Heart right ventricle (tissue), 16 donors: ENCODE results near the gene CACNA1E. TPM values are rescaled to one million over a fixed set of nuclear protein-coding genes. Genes with fewer than 3 reads are reported as not detected.
A peak's percentile ranks its signal among the peaks of the same experiment; 100 is the strongest.

ENCODE experiments used
- ATAC-seq, 8 donors: fragments of 200-7000 bp; cut with Tn5 transposase; one replicate each; pipeline ENCODE4 v1.9.1; 2020; ENCODE audit warnings: mild to moderate bottlenecking in 8 of 8, moderate library complexity in 8 of 8, moderate number of reproducible peaks in 1 of 8
- DNase-seq, 2 donors: peaks; one replicate each; pipeline ENCODE4 v3.0.0-alpha.2; 2020
- H3K27ac ChIP-seq, 10 donors: fragments of 200-600 bp; sonication (generic) in 2 of 10; one replicate each; pipeline versions ENCODE4 v1.5.0 to v1.8.0; 2020 to 2022; ENCODE audit warnings: mild to moderate bottlenecking in 3 of 10
- H3K27me3 ChIP-seq, 7 donors: fragments of 200-600 bp; one replicate each; pipeline ENCODE4 v1.8.0; 2021 to 2022; ENCODE audit warnings: mild to moderate bottlenecking in 2 of 7
- H3K36me3 ChIP-seq, 9 donors: fragments of 200-600 bp; sonication (generic) in 1 of 9; one replicate each; pipeline versions ENCODE4 v1.5.0 to v1.8.0; 2020 to 2022; ENCODE audit warnings: mild to moderate bottlenecking in 2 of 9
- H3K4me1 ChIP-seq, 9 donors: fragments of 200-600 bp; sonication (generic) in 1 of 9; one replicate each; pipeline versions ENCODE4 v1.5.0 to v1.8.0; 2020 to 2022; ENCODE audit warnings: mild to moderate bottlenecking in 4 of 9
- H3K4me3 ChIP-seq, 10 donors: fragments of 200-600 bp; sonication (generic) in 2 of 10; one replicate each; pipeline versions ENCODE4 v1.5.0 to v1.8.0; 2020 to 2022; ENCODE audit warnings: mild to moderate bottlenecking in 7 of 10, moderate library complexity in 2 of 10
- H3K9me3 ChIP-seq, 11 donors: fragments of 200-600 bp in 10 of 11; sonication (generic) in 2 of 11; one replicate each; pipeline versions ENCODE4 v1.5.0 to v1.8.0; 2013 to 2022; ENCODE audit warnings: mild to moderate bottlenecking in 2 of 11, control low read depth in 1 of 11, moderate library complexity in 1 of 11
- WGBS, 2 donors: extraction: QIAGEN DNeasy Blood & Tissue Kit; methylation state at CpG; one replicate each; pipeline ENCODE4 v1.1.7; 2013; ENCODE audit warnings: inconsistent platforms in 1 of 2; 5-methylcytosine and 5-hydroxymethylcytosine counted together
- intact Hi-C, 10 donors: fragments of 100-400 bp; cut with DNase I; formaldehyde crosslinking; loops; one replicate each; pipeline versions ENCODE4 v1.11.1 to v1.14.2; 2022
- polyA plus RNA-seq, 2 donors: library from polyadenylated mRNA; stranded (reverse); fragments of 200-250 nt; gene quantifications; one replicate each; pipeline ENCODE4 v1.2.3, GENCODE V29; 2013
- total RNA-seq, 10 donors: library from RNA; stranded (reverse); fragmentation: NEBNext Ultra II Directional in 3 of 10; extraction: Animal tissue kit (Norgen Biotek cat#: 25700) in 3 of 10; gene quantifications; one replicate each; pipeline versions ENCODE4 v1.2.1 to v1.2.4, GENCODE V29; 2021 to 2023
- TF ChIP-seq, protein P1 (sequence below), 9 donors: fragments of 200-600 bp; sonication (generic) in 2 of 9; IDR thresholded peaks; one replicate each; pipeline versions ENCODE4 v1.5.0 to v1.8.0; 2021 to 2022; ENCODE audit warnings: antibody characterized with exemption in 9 of 9, mild to moderate bottlenecking in 5 of 9, moderate library complexity in 1 of 9
- donor health status: Arrhythmogenic right ventricular cardiomyopathy.
- donor health status: ischemic (EF 13 %, LVEDD 7.1; RV severe dilation, severe dysfunction).
- donor health status: healthy with polysubstance abuse.
- donor health status: DM: no; HTN: yes; CAD: no.
- donor health status: DM: no; HTN: no; CAD: no.
- donor health status: ischemic (EF 25% LVEDD 6.9; RV normal size, moderate dysfunction).
- donor health status: ischemic (EF 25% LVEDD 5.7; RV mildly dilated, moderate dysfunction).
- donor health status: healthy.
- donor health status: DM: yes; HTN: yes; CAD: no.
- donor health status: Ischemic cardiomyopathy.
- donor health status: ischemic (EF 35%, LVEDD 5.7; RV mildly dilated, moderate dysfunction).
- donor health status: nonischemic (EF 11% LVEDD 7.7; RV severe dilation, severe dysfunction).
- donor health status: DM: yes; HTN: yes; CAD: no.
- donor health status: PGD.
- donor health status: ischemic (EF 29% LVEDD 5.4; RV normal size, mild dysfunction).
- donor health status: nonischemic (EF 23%, LVEDD 6.1; RV moderate dilation, normal function).

CACNA1E gene
- total and polyA plus RNA-seq, 12 donors, result 0.04 to 21.7 (median 0.71) TPM

DNA sequence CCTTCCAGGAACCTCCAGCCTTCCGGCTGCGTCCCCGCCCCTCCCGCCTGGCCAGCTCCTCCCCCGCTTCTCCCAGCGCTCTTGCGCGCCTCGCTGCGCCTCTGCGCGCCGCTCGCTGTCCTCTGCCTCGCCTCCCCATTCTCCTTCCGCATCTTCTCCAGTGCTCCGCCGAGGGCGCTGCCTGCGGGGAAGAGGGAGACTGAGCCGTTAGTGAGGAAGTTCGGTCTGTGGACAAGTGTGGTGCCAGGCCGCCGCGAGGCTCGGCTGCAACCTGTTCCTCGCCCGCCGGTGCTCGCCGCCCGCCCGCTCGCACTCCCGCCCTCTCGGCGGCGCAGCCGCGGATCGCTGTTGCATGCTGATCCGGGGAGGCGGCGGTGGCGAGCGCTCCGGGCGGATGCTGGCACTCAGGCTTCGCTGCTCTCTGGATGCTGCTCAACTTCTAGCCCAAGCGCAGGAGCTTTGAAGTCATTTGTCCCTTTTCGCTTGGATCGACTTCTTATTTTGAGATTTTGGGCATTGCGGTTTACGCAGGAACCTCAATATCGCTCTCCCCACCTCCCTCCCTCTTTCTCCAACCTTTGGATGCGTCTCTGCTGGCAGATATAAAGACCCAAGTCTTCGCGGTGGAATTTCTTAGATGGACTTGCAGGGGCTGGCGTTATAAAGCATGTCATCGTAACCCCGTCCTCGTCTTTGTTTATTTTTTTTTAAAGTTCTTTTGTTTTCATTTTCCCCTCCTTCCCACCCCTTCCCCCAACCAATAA, 614 bp upstream of the CACNA1E start:
- Histone ChIP-seq H3K27me3 (peaks cover 40 to 99% (median 90%) of the 10 kb centered on the region in 7 donors), H3K27ac (no peak overlapping the region)

DNA sequence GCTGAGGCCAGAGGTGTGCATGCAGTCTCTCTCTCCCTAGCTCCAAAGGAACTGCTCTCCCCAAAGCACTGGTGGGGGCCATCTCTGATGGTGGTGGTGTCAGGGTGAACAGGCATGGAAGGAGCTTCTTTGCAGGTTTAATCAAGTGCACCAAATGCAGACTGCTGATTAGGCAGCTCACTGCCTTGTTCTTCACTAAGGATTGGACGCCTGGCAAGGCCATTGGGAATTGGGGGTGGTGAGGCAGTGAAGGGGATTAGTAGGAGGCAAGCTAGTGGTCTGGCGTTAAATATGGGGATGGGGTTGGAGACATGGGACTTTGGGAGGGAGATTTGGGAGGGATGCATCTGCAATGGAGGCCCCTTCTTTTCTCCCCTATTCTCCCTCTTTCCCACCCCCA, 1.5 kb downstream of the CACNA1E start:
- no peak for ATAC-seq
- Histone ChIP-seq H3K9me3 (no peaks in the 10 kb centered on the region), H3K27me3 (peaks cover 40 to 100% (median 96%) of the 10 kb centered on the region in 7 donors), H3K36me3 (no peaks in the 10 kb centered on the region), H3K4me1 (peaks cover 3 to 19% (median 14%) of the 10 kb centered on the region in 9 donors), H3K27ac (no peak overlapping the region), H3K4me3 (no peak overlapping the region)
- no peak for DNase-seq
- TF ChIP-seq, protein P1, sequence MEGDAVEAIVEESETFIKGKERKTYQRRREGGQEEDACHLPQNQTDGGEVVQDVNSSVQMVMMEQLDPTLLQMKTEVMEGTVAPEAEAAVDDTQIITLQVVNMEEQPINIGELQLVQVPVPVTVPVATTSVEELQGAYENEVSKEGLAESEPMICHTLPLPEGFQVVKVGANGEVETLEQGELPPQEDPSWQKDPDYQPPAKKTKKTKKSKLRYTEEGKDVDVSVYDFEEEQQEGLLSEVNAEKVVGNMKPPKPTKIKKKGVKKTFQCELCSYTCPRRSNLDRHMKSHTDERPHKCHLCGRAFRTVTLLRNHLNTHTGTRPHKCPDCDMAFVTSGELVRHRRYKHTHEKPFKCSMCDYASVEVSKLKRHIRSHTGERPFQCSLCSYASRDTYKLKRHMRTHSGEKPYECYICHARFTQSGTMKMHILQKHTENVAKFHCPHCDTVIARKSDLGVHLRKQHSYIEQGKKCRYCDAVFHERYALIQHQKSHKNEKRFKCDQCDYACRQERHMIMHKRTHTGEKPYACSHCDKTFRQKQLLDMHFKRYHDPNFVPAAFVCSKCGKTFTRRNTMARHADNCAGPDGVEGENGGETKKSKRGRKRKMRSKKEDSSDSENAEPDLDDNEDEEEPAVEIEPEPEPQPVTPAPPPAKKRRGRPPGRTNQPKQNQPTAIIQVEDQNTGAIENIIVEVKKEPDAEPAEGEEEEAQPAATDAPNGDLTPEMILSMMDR (IDR thresholded peaks at IDR 0.05), result no peak
- WGBS, 2 donors, result 47 to 51% methylated on average over 2 of the region's 2 CpGs
- intact Hi-C loops, result loop anchor here in 8 of 10 donors (5.0 to 10.0 kb wide), 7 partner anchors 190 to 590 kb away; partner anchors contain the start of gene ZNF648 (in 1 of the 8)

More for the DNA sequence above, 614 bp upstream of the CACNA1E start:
- TF ChIP-seq, protein P1 (IDR thresholded peaks at IDR 0.05), result no peak
- no peaks in the 10 kb centered on the region for H3K36me3 ChIP-seq
- intact Hi-C loops, result loop anchor here in 8 of 10 donors (5.0 to 10.0 kb wide), 7 partner anchors 192 to 592 kb away; partner anchors contain the start of gene ZNF648 (in 1 of the 8)
- WGBS, 2 donors, result 2 to 3% methylated on average over 61 to 62 of the region's 62 CpGs
- H3K4me1 ChIP-seq, result peaks cover 3 to 19% (median 14%) of the 10 kb centered on the region in 9 donors
- peak overlapping the region in 7 of 10 donors; percentile 5 to 42 (median 21) for H3K4me3 ChIP-seq
- H3K9me3 ChIP-seq, result no peaks in the 10 kb centered on the region
- ATAC-seq, result peak in 2 of 8 donors; percentile 24 to 29
- peak in 1 of 2 donors; percentile 20 for DNase-seq

DNA sequence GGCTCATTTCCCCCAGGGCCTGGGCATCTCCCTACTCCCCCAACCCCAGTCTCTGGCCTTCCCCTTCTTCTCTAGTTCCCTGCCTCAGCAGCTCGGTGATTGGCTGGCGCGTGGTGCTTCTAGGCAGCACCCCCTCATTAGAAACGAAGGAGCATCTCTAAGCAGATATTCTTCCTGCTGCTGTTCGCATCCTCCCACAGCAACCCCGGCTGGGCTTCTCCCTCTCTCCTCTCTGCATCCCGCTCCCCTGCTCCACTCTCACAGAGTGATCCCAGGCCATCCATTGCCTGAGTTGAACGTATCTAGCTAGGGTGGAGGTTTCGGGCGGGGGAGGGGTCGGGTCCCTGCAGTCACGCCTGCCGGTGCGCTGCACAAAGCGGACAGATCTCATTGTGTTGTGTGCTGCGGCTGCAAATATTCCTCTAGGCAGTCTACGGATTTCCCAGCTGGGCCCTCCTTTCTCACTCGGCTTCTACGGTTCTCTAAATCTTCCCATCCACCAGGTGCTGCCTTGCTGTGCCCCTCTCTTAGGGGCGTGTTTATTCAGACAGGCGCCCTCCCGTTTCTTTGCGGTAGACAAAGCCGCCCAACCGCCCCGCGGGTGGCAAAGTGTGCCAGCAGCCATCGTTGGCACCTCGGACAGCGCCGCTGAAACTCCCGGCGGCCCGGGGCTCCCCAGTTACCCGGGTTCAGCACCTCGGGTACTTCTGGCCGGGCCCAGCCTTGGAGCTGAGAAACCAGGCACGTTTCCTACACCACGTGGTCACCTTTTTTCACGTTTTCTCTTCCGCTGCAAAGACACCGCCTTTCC, 2.2 kb downstream of the CACNA1E start:
- Histone ChIP-seq H3K4me3 (no peak overlapping the region), H3K27ac (no peak overlapping the region), H3K36me3 (no peaks in the 10 kb centered on the region), H3K9me3 (no peaks in the 10 kb centered on the region), H3K27me3 (peaks cover 40 to 100% (median 97%) of the 10 kb centered on the region in 7 donors), H3K4me1 (peaks cover 3 to 19% (median 14%) of the 10 kb centered on the region in 9 donors)
- intact Hi-C loops, result loop anchor here in 6 of 10 donors (10.0 kb wide), 5 partner anchors 189 to 589 kb away; partner anchors contain the start of gene ZNF648 (in 1 of the 6)
- TF ChIP-seq, protein P1 (IDR thresholded peaks at IDR 0.05), result no peak
- ATAC-seq, result peak in 4 of 8 donors; percentile 19 to 69 (median 46)
- peak in 1 of 2 donors; percentile 23 for DNase-seq
- 2 to 3% methylated on average over 40 to 42 of the region's 42 CpGs for WGBS, 2 donors

DNA sequence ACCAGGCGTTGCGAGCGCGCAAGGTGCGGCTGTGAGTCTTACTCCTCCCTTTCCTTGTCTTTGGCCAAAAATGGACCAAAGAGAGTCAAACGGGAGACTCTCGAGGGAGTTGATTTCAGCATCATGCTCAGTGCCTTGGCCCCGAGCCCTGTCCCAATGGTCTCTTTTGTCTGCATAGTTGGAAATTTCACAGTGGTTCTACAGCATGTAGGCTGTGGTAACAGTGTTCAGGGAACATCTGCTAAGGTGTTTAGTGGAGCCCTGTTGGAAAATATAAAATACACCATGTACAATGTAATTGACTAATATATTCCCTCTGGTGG, 2.7 kb downstream of the CACNA1E start:
- Histone ChIP-seq H3K27me3 (peaks cover 40 to 99% (median 91%) of the 10 kb centered on the region in 7 donors), H3K36me3 (no peaks in the 10 kb centered on the region), H3K4me1 (peaks cover 3 to 19% (median 14%) of the 10 kb centered on the region in 9 donors), H3K4me3 (no peak overlapping the region), H3K9me3 (no peaks in the 10 kb centered on the region), H3K27ac (no peak overlapping the region)
- WGBS, 2 donors, result 4 to 6% methylated on average over 8 of the region's 8 CpGs
- intact Hi-C loops, result loop anchor here in 6 of 10 donors (10.0 kb wide), 5 partner anchors 189 to 589 kb away; partner anchors contain the start of gene ZNF648 (in 1 of the 6)
- DNase-seq (peak; percentile 16 to 19), ATAC-seq (peak in 3 of 8 donors; percentile 16 to 44 (median 20))
- TF ChIP-seq, protein P1 (IDR thresholded peaks at IDR 0.05), result no peak
